NCI-H748 treated with DMSO at 0.1 percent for 48 hours (cell line): ENCODE data around the gene ALPP.
"Not testable (repeated sequence)": the region's sequence is repeated elsewhere in the genome, so short reads cannot be mapped to it uniquely, and the experiment has no call there.

Experiments
- DNase-seq: peaks from one replicate; lab custom pipeline; 2025; lab: John Stamatoyannopoulos, UW

The ALPP gene

GRCh38 chr2:232406556-232407310 lies 28.2 kb downstream of the ALPP start, which contains the start of gene ALPG:
Gene ALPG (plus strand): TSS chr2:232406844. CDS start chr2:232406895, 51 bp downstream.
- DNase-seq, result no peak

GRCh38 chr2:232407428-232408150 lies 29.0 kb downstream of the ALPP start:
- DNase-seq, result not testable (repeated sequence)

- not testable (repeated sequence) for DNase-seq
Observed at GRCh38 chr2:232408269-232408668, 29.7 kb downstream of the ALPP start.

- not testable (repeated sequence) for DNase-seq
Observed at GRCh38 chr2:232409617-232410016, 31.1 kb downstream of the ALPP start.

GRCh38 chr2:232410238-232410900 lies 31.8 kb downstream of the ALPP start:
- DNase-seq, result no peak

- DNase-seq, result no peak
Observed at GRCh38 chr2:232411901-232412629, 33.5 kb downstream of the ALPP start.

- DNase-seq, result no peak
Observed at GRCh38 chr2:232412986-232413385, 34.4 kb downstream of the ALPP start.

- DNase-seq, result no peak
Observed at GRCh38 chr2:232415138-232415690, 36.7 kb downstream of the ALPP start.

- DNase-seq, result no peak
Observed at GRCh38 chr2:232415736-232416520, 37.4 kb downstream of the ALPP start.

- DNase-seq, result no peak
Observed at GRCh38 chr2:232416521-232417470, 38.2 kb downstream of the ALPP start.

- no peak for DNase-seq
Observed at GRCh38 chr2:232417489-232417888, 38.9 kb downstream of the ALPP start.

GRCh38 chr2:232418056-232418455 lies 39.5 kb downstream of the ALPP start:
- DNase-seq, result no peak

GRCh38 chr2:232418466-232419244 lies 40.1 kb downstream of the ALPP start:
- DNase-seq, result peak; percentile 35

GRCh38 chr2:232419245-232420072 lies 40.9 kb downstream of the ALPP start:
- no peak for DNase-seq

- no peak for DNase-seq
Observed at GRCh38 chr2:232420073-232420454, 41.5 kb downstream of the ALPP start.

- DNase-seq, result peak; percentile 56
Observed at GRCh38 chr2:232420463-232421188, 42.1 kb downstream of the ALPP start.

GRCh38 chr2:232421189-232421785 lies 42.7 kb downstream of the ALPP start:
- no peak for DNase-seq
